Parathyroid adenoma (tissue), 2 donors: Measurements from ENCODE around the gene MBOAT1.
"Not testable (repeated sequence)": the region's sequence is repeated elsewhere in the genome, so short reads cannot be mapped to it uniquely, and the experiment has no call there.

ENCODE experiments used
- H2AFZ ChIP-seq: fragments of 300-600 bp; sonication (generic); one replicate; pipeline ENCODE4 v1.7.0; 2017; ENCODE audit warnings: antibody characterized with exemption, mild to moderate bottlenecking
- H3K27ac ChIP-seq: fragments of 300-600 bp; sonication (generic); one replicate; pipeline ENCODE4 v1.7.0; 2017
- H3K27me3 ChIP-seq: fragments of 300-600 bp; sonication (generic); one replicate; pipeline ENCODE4 v1.7.0; 2017; ENCODE audit warnings: low read length; ENCODE audit not compliant: control insufficient read depth, insufficient read depth
- H3K36me3 ChIP-seq: fragments of 300-600 bp; sonication (generic); one replicate; pipeline ENCODE4 v1.7.0; 2017; ENCODE audit warnings: low read length; ENCODE audit not compliant: control insufficient read depth, insufficient read depth
- H3K4me1 ChIP-seq: fragments of 300-600 bp; sonication (generic); one replicate; pipeline ENCODE4 v1.7.0; 2017; ENCODE audit warnings: control low read depth
- H3K4me2 ChIP-seq: fragments of 300-600 bp; sonication (generic); one replicate; pipeline ENCODE4 v1.7.0; 2017; ENCODE audit warnings: low read length
- H3K4me3 ChIP-seq: fragments of 300-600 bp; sonication (generic); one replicate; pipeline ENCODE4 v1.7.0; 2017; ENCODE audit warnings: low read depth, low read length
- H3K79me2 ChIP-seq: fragments of 300-600 bp; sonication (generic); one replicate; pipeline ENCODE4 v1.7.0; 2017; ENCODE audit warnings: control low read depth
- H3K9ac ChIP-seq: fragments of 300-600 bp; sonication (generic); one replicate; pipeline ENCODE4 v1.7.0; 2017; ENCODE audit warnings: mild to moderate bottlenecking
- H3K9me3 ChIP-seq: fragments of 300-600 bp; sonication (generic); one replicate; pipeline ENCODE4 v1.7.0; 2017; ENCODE audit warnings: low read length; ENCODE audit not compliant: control insufficient read depth
- TF ChIP-seq, protein P1 (sequence below): fragments of 300-600 bp; sonication (generic); IDR thresholded peaks from one replicate; pipeline ENCODE4 v1.7.0; 2017; ENCODE audit warnings: antibody characterized with exemption, mild to moderate bottlenecking
- donor health status: primary hyperparathyroidism.

MBOAT1 gene

DNA sequence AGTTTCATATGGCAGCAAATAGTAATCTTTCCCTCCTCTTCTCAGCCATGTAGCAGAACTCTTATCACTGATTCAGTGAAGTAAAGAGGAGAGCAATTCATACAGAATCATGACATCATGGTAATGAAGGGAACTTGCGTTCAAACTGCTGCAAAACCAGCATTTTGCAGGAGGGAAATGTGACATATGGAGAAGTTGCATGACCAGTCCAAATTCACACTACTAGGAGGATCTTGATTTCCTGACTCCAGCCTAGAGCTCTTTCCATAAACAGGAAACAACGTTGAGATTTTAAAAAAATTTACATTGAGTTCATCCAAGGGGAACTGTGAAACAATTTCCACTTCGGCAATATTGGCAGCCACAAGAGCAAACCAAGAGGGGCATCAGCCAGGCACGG is 63.8 kb downstream of the MBOAT1 start:
- Histone ChIP-seq H3K36me3 (no peaks in the 10 kb centered on the region), H3K9ac (no peak overlapping the region), H3K9me3 (no peaks in the 10 kb centered on the region), H3K4me3 (no peak overlapping the region), H3K27ac (no peak overlapping the region), H3K79me2 (no peaks in the 10 kb centered on the region), H2AFZ (no peak overlapping the region), H3K4me1 (no peaks in the 10 kb centered on the region), H3K4me2 (no peak overlapping the region), H3K27me3 (no peaks in the 10 kb centered on the region)
- TF ChIP-seq, protein P1, sequence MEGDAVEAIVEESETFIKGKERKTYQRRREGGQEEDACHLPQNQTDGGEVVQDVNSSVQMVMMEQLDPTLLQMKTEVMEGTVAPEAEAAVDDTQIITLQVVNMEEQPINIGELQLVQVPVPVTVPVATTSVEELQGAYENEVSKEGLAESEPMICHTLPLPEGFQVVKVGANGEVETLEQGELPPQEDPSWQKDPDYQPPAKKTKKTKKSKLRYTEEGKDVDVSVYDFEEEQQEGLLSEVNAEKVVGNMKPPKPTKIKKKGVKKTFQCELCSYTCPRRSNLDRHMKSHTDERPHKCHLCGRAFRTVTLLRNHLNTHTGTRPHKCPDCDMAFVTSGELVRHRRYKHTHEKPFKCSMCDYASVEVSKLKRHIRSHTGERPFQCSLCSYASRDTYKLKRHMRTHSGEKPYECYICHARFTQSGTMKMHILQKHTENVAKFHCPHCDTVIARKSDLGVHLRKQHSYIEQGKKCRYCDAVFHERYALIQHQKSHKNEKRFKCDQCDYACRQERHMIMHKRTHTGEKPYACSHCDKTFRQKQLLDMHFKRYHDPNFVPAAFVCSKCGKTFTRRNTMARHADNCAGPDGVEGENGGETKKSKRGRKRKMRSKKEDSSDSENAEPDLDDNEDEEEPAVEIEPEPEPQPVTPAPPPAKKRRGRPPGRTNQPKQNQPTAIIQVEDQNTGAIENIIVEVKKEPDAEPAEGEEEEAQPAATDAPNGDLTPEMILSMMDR: no peak

DNA sequence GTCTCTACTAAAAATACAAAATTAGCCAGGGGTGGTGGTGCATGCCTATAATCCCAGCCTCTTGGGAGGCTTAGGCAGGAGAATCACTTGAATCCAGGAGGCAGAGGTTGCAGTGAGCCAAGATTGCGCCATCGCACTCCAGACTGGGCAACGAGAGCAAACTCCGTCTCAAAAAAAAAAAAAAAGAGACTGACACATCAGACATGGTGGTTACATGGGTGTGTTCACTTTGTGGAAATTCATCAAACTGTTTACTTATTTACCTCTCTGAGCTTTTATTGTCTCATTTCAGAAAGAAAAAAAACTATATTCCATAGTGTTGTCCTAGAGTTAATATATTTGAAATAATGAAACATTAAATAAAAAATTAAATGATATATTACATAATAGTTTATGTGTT is 64.8 kb downstream of the MBOAT1 start:
- Histone ChIP-seq H3K27me3 (no peaks in the 10 kb centered on the region), H3K27ac (no peak overlapping the region), H3K4me3 (no peak overlapping the region), H2AFZ (no peak overlapping the region), H3K4me1 (no peaks in the 10 kb centered on the region), H3K9me3 (no peaks in the 10 kb centered on the region), H3K79me2 (no peaks in the 10 kb centered on the region), H3K4me2 (no peak overlapping the region), H3K36me3 (no peaks in the 10 kb centered on the region), H3K9ac (no peak overlapping the region)
- TF ChIP-seq, protein P1: no peak

DNA sequence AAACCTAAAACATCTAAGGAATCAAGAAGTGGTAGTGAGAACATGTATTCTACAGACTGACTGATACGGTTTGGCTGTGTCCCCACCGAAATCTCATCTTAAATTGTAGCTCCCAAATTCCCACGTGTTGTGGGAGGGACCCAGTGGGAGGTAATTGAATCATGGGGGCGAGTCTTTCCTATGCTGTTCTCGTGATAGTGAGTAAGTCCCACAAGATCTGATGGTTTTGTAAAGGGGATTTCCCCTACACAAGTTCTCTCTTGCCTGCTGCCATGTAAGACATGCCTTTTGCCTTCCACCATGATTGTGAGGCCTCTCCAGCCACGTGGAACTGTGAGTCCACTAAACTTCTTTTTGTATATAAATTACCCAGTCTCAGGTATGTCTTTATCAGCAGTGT is 65.4 kb downstream of the MBOAT1 start:
- not testable (repeated sequence) for H2AFZ ChIP-seq, H3K79me2 ChIP-seq, H3K9me3 ChIP-seq, H3K4me2 ChIP-seq, H3K27me3 ChIP-seq, H3K27ac ChIP-seq, H3K36me3 ChIP-seq, H3K4me3 ChIP-seq, H3K4me1 ChIP-seq, H3K9ac ChIP-seq

DNA sequence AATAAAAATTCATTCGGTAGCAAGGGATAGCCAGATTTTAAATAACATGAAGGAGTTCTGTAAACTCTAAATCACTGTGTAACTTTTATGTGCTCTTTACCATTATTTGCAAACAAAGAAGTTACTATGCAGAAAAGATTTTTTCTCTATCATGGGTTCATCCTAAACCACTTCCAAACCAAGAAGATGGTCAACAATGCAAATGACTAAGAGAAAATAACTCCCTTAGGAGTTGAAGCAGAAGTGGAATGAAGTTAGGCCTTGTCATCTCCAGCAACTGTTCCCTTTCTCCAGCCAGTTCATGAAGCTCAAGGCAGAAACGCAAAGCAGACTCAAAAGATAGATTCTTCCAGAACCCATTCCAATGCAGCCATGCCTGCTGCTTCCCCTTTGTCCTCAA is 66.0 kb downstream of the MBOAT1 start:
- Histone ChIP-seq H3K27ac (no peak overlapping the region), H3K79me2 (no peaks in the 10 kb centered on the region), H3K9me3 (no peaks in the 10 kb centered on the region), H3K4me3 (no peak overlapping the region), H3K27me3 (no peaks in the 10 kb centered on the region), H3K9ac (no peak overlapping the region), H3K4me1 (no peaks in the 10 kb centered on the region), H3K36me3 (no peaks in the 10 kb centered on the region), H2AFZ (no peak overlapping the region), H3K4me2 (no peak overlapping the region)
- TF ChIP-seq, protein P1: no peak

DNA sequence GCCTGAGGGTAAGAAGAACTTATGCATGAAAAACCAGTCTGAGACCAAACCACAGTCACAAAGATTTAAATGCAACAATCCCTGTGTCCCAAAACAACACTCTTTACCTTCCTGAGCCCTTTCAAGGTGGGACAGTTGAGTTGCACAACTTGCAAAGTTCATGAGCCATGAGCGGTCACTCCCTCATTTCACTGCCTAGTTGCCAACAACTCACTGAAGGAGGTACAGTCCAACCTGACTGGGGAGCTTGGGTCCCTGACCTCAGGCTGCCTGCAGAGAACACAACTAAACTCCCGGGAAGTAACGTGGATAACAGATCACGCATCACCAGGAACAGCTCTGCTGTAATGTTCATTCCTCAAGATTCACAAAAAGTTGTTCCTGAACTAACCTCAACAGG is 69.4 kb downstream of the MBOAT1 start:
- Histone ChIP-seq H3K9me3 (no peaks in the 10 kb centered on the region), H3K4me2 (no peak overlapping the region), H3K27ac (no peak overlapping the region), H2AFZ (no peak overlapping the region), H3K79me2 (no peaks in the 10 kb centered on the region), H3K9ac (no peak overlapping the region), H3K4me3 (no peak overlapping the region), H3K4me1 (no peaks in the 10 kb centered on the region), H3K36me3 (no peaks in the 10 kb centered on the region), H3K27me3 (no peaks in the 10 kb centered on the region)
- TF ChIP-seq, protein P1: no peak
